GM18868 (cell line): ENCODE data around the gene LRCOL1.

Experiments
- ATAC-seq: cut with Tn5 transposase; IDR thresholded peaks from one replicate; pipeline ENCODE4 v1.9.1; 2021; ENCODE audit warnings: mild to moderate bottlenecking, moderate library complexity; ENCODE audit not compliant: unreplicated experiment

Gene LRCOL1

GRCh38 chr12:132610051-132610759 is at the start of gene LRCOL1:
TSS of gene LRCOL1 (minus strand) at chr12:132610582. CDS start at chr12:132606251, 4,331 bp downstream.
- no peak for ATAC-seq

GRCh38 chr12:132660052-132660451 is 49.7 kb upstream of the LRCOL1 start:
- no peak for ATAC-seq

GRCh38 chr12:132659146-132659545 is 48.8 kb upstream of the LRCOL1 start:
- no peak for ATAC-seq

GRCh38 chr12:132658149-132658894 is 47.9 kb upstream of the LRCOL1 start:
- no peak for ATAC-seq

GRCh38 chr12:132657004-132657727 is 46.8 kb upstream of the LRCOL1 start:
- ATAC-seq = no peak

GRCh38 chr12:132653567-132654290 is 43.3 kb upstream of the LRCOL1 start:
- no peak for ATAC-seq

GRCh38 chr12:132651444-132652100 is 41.2 kb upstream of the LRCOL1 start:
- ATAC-seq = no peak

- ATAC-seq = no peak
Measured at GRCh38 chr12:132649226-132649945, 39.0 kb upstream of the LRCOL1 start.

- ATAC-seq = no peak
Measured at GRCh38 chr12:132648616-132649225, 38.3 kb upstream of the LRCOL1 start.

GRCh38 chr12:132647858-132648257 is 37.5 kb upstream of the LRCOL1 start:
- ATAC-seq = no peak

GRCh38 chr12:132646850-132647249 is 36.5 kb upstream of the LRCOL1 start:
- no peak for ATAC-seq

- no peak for ATAC-seq
Measured at GRCh38 chr12:132642846-132643835, 32.8 kb upstream of the LRCOL1 start.

- no peak for ATAC-seq
Measured at GRCh38 chr12:132641811-132642650, 31.6 kb upstream of the LRCOL1 start.

- no peak for ATAC-seq
Measured at GRCh38 chr12:132640936-132641335, 30.6 kb upstream of the LRCOL1 start.

GRCh38 chr12:132639956-132640520 is 29.7 kb upstream of the LRCOL1 start:
- no peak for ATAC-seq

- ATAC-seq = no peak
Measured at GRCh38 chr12:132638541-132639408, 28.4 kb upstream of the LRCOL1 start.
